ENCODE data around the gene DOCK11. TPM values are rescaled to one million over a fixed set of nuclear protein-coding genes. Genes with fewer than 3 reads are reported as not detected.

Gene DOCK11
- total and polyA plus RNA-seq, 9 of the 15 experiments (the other 6 are each of a cell fraction or from before 2014, with no cell fraction given), result 41.8 to 77.8 (median 50.9) TPM

GRCh38 chrX:118503260-118504041 lies 7.8 kb downstream of the DOCK11 start (continued):
- peak; percentile 43; the same call in 1 of the 2 replicates for TF ChIP-seq ZBTB40 (IDR thresholded peaks at IDR 0.05)
- TF ChIP-seq ZBTB40 (CRISPR knock-in tag; IDR thresholded peaks at IDR 0.05), result no peak
- no peak for TF ChIP-seq ARID4B (CRISPR knock-in tag; IDR thresholded peaks at IDR 0.05)
- TF ChIP-seq ZBTB17 (CRISPR knock-in tag; IDR thresholded peaks at IDR 0.05), result no peak
- no peak for TF ChIP-seq ZBTB43 (CRISPR knock-in tag; IDR thresholded peaks at IDR 0.05)
- TF ChIP-seq ELK3 (CRISPR knock-in tag; IDR thresholded peaks at IDR 0.05), result no peak
- no peak for TF ChIP-seq MBD2 (IDR thresholded peaks at IDR 0.05; ENCODE audit: borderline replicate concordance, low read depth)
- no peak for TF ChIP-seq TGIF2 (CRISPR knock-in tag; IDR thresholded peaks at IDR 0.05)
- TF ChIP-seq ZZZ3 (IDR thresholded peaks at IDR 0.05), result no peak
- no peak for TF ChIP-seq DIDO1 (tag; IDR thresholded peaks at IDR 0.05; ENCODE audit: low read depth)
- TF ChIP-seq CSDE1 (IDR thresholded peaks at IDR 0.05), result no peak
- TF ChIP-seq RFX1 (IDR thresholded peaks at IDR 0.05), result no peak
